Rectal smooth muscle tissue (tissue), 1 donor: ENCODE measurements around the gene GSG1.
"Not testable (repeated sequence)": the region's sequence is repeated elsewhere in the genome, so short reads cannot be mapped to it uniquely, and the experiment has no call there.

Source experiments
- H3K27ac ChIP-seq: one replicate; pipeline ENCODE4 v1.7.0; 2013; ENCODE audit warnings: low read depth, low read length, inconsistent platforms
- H3K27me3 ChIP-seq: one replicate; pipeline ENCODE4 v1.7.0; 2013; ENCODE audit warnings: low read length; ENCODE audit not compliant: control insufficient read depth, insufficient read depth
- H3K36me3 ChIP-seq: one replicate; pipeline ENCODE4 v1.7.0; 2013; ENCODE audit warnings: low read length; ENCODE audit not compliant: control insufficient read depth, insufficient read depth
- H3K4me1 ChIP-seq: one replicate; pipeline ENCODE4 v1.7.0; 2013; ENCODE audit warnings: low read length; ENCODE audit not compliant: control insufficient read depth, insufficient read depth
- H3K4me3 ChIP-seq: one replicate; pipeline ENCODE4 v1.7.0; 2013; ENCODE audit warnings: low read length
- H3K9ac ChIP-seq: one replicate; pipeline ENCODE4 v1.7.0; 2013; ENCODE audit warnings: low read length

GSG1 gene

GRCh38 chr12:13062669-13063068 lies 40.8 kb downstream of the GSG1 start:
- Histone ChIP-seq H3K4me1 (no peaks in the 10 kb centered on the region), H3K27ac (no peak overlapping the region), H3K27me3 (no peaks in the 10 kb centered on the region), H3K4me3 (no peak overlapping the region), H3K36me3 (no peaks in the 10 kb centered on the region), H3K9ac (no peak overlapping the region)

- no peak overlapping the region for H3K4me3 ChIP-seq
- no peaks in the 10 kb centered on the region for H3K27me3 ChIP-seq
- no peaks in the 10 kb centered on the region for H3K36me3 ChIP-seq
These were observed 42.1 kb downstream of the GSG1 start for GRCh38 chr12:13061377-13061776.

GRCh38 chr12:13060581-13060980 lies 42.9 kb downstream of the GSG1 start:
- Histone ChIP-seq H3K27ac (no peak overlapping the region), H3K4me3 (no peak overlapping the region), H3K9ac (no peak overlapping the region), H3K27me3 (no peaks in the 10 kb centered on the region), H3K36me3 (no peaks in the 10 kb centered on the region), H3K4me1 (no peaks in the 10 kb centered on the region)

More at GRCh38 chr12:13061377-13061776, 42.1 kb downstream of the GSG1 start:
- H3K4me1 ChIP-seq, result no peaks in the 10 kb centered on the region
- H3K9ac ChIP-seq, result no peak overlapping the region
- H3K27ac ChIP-seq, result no peak overlapping the region

GRCh38 chr12:13053617-13054016 lies 49.9 kb downstream of the GSG1 start:
- not testable (repeated sequence) for H3K4me1 ChIP-seq, H3K4me3 ChIP-seq, H3K36me3 ChIP-seq, H3K27me3 ChIP-seq, H3K27ac ChIP-seq, H3K9ac ChIP-seq

- Histone ChIP-seq H3K9ac (no peak overlapping the region), H3K4me1 (no peaks in the 10 kb centered on the region), H3K27me3 (no peaks in the 10 kb centered on the region), H3K27ac (no peak overlapping the region), H3K4me3 (no peak overlapping the region), H3K36me3 (no peaks in the 10 kb centered on the region)
These were observed 51.0 kb downstream of the GSG1 start for GRCh38 chr12:13052421-13052820.

GRCh38 chr12:13049816-13050215 lies 53.7 kb downstream of the GSG1 start:
- Histone ChIP-seq H3K27ac (no peak overlapping the region), H3K9ac (no peak overlapping the region), H3K27me3 (no peaks in the 10 kb centered on the region), H3K4me3 (no peak overlapping the region), H3K36me3 (no peaks in the 10 kb centered on the region), H3K4me1 (no peaks in the 10 kb centered on the region)

- Histone ChIP-seq H3K9ac (no peak overlapping the region), H3K4me1 (no peaks in the 10 kb centered on the region), H3K27me3 (peaks cover 2% of the 10 kb centered on the region), H3K4me3 (no peak overlapping the region), H3K36me3 (no peaks in the 10 kb centered on the region), H3K27ac (no peak overlapping the region)
These were observed 56.5 kb downstream of the GSG1 start for GRCh38 chr12:13046964-13047363.

- no peaks in the 10 kb centered on the region for H3K36me3 ChIP-seq
- peaks cover 2% of the 10 kb centered on the region for H3K27me3 ChIP-seq
- no peaks in the 10 kb centered on the region for H3K4me1 ChIP-seq
- no peak overlapping the region for H3K4me3 ChIP-seq
- H3K9ac ChIP-seq, result no peak overlapping the region
- no peak overlapping the region for H3K27ac ChIP-seq
These were observed 57.7 kb downstream of the GSG1 start for GRCh38 chr12:13045816-13046215.

- H3K36me3 ChIP-seq, result no peaks in the 10 kb centered on the region
- peak overlapping the region; percentile 77 for H3K4me3 ChIP-seq
- no peak overlapping the region for H3K27ac ChIP-seq
- H3K27me3 ChIP-seq, result peaks cover 2% of the 10 kb centered on the region
- no peaks in the 10 kb centered on the region for H3K4me1 ChIP-seq
- H3K9ac ChIP-seq, result no peak overlapping the region
These were observed 58.6 kb downstream of the GSG1 start for GRCh38 chr12:13044906-13045299.

GRCh38 chr12:13044002-13044905 lies 59.2 kb downstream of the GSG1 start, which contains the start of gene FAM234B:
Gene FAM234B (plus strand): TSS chr12:13044381. CDS start chr12:13044404, 23 bp downstream.
- H3K27ac ChIP-seq, result peak within 1 kb of the TSS; percentile 35
- H3K9ac ChIP-seq, result peak within 1 kb of the TSS; percentile 36
- no peaks in the 10 kb centered on the region for H3K4me1 ChIP-seq
- no peaks in the 10 kb centered on the region for H3K36me3 ChIP-seq
- H3K4me3 ChIP-seq, result peak within 1 kb of the TSS; percentile 77
- H3K27me3 ChIP-seq, result peaks cover 2% of the 10 kb centered on the region

GRCh38 chr12:13042666-13043230 lies 60.7 kb downstream of the GSG1 start:
- Histone ChIP-seq H3K27ac (no peak overlapping the region), H3K27me3 (peaks cover 2% of the 10 kb centered on the region), H3K4me1 (no peaks in the 10 kb centered on the region), H3K9ac (no peak overlapping the region), H3K36me3 (no peaks in the 10 kb centered on the region), H3K4me3 (no peak overlapping the region)

- Histone ChIP-seq H3K9ac (no peak overlapping the region), H3K27ac (no peak overlapping the region)
These were observed 62.2 kb downstream of the GSG1 start for GRCh38 chr12:13041224-13041623.

More at GRCh38 chr12:13041224-13041623, 62.2 kb downstream of the GSG1 start:
- no peaks in the 10 kb centered on the region for H3K4me1 ChIP-seq
- no peak overlapping the region for H3K4me3 ChIP-seq
- H3K36me3 ChIP-seq, result no peaks in the 10 kb centered on the region
- H3K27me3 ChIP-seq, result peaks cover 2% of the 10 kb centered on the region
